Aorta (tissue), 5 donors: Measurements from ENCODE around the gene TAS2R40. TPM values are rescaled to one million over a fixed set of nuclear protein-coding genes. Genes with fewer than 3 reads are reported as not detected.

ENCODE experiments used
- ATAC-seq: fragments of 200-7000 bp; cut with Tn5 transposase; one replicate; pipeline ENCODE4 v1.9.1; 2022; ENCODE audit warnings: moderate library complexity; ENCODE audit not compliant: low FRiP score
- DNase-seq, 2 donors: peaks; one replicate each; pipeline ENCODE4 v3.0.0-alpha.2; 2020
- H3K27ac ChIP-seq, 2 donors: one replicate each; pipeline ENCODE4 v1.5.1; 2013; ENCODE audit warnings: low read length in 2 of 2, mild to moderate bottlenecking in 2 of 2, moderate library complexity in 2 of 2, control low read depth in 1 of 2, inconsistent platforms in 1 of 2, low read depth in 1 of 2
- H3K27me3 ChIP-seq, 2 donors: one replicate each; pipeline ENCODE4 v1.6.1; 2013; ENCODE audit warnings: control low read depth in 1 of 2, low read length in 1 of 2, mild to moderate bottlenecking in 1 of 2, moderate library complexity in 1 of 2; ENCODE audit not compliant: insufficient read depth in 2 of 2, control insufficient read depth in 1 of 2
- H3K36me3 ChIP-seq, 2 donors: one replicate each; pipeline ENCODE4 v1.6.1; 2013; ENCODE audit warnings: control low read depth in 1 of 2, low read length in 1 of 2, mild to moderate bottlenecking in 1 of 2; ENCODE audit not compliant: insufficient read depth in 2 of 2, control insufficient read depth in 1 of 2
- H3K4me1 ChIP-seq, 2 donors: one replicate each; pipeline ENCODE4 v1.6.1; 2013; ENCODE audit warnings: low read length in 2 of 2, control low read depth in 1 of 2, mild to moderate bottlenecking in 1 of 2, moderate library complexity in 1 of 2; ENCODE audit not compliant: insufficient read depth in 2 of 2, control insufficient read depth in 1 of 2
- H3K4me3 ChIP-seq, 2 donors: one replicate each; pipeline ENCODE4 v1.5.1; 2013; ENCODE audit warnings: low read length in 2 of 2, control low read depth in 1 of 2, mild to moderate bottlenecking in 1 of 2
- H3K9me3 ChIP-seq: one replicate; pipeline ENCODE4 v1.6.1; 2013; ENCODE audit warnings: mild to moderate bottlenecking, low read length; ENCODE audit not compliant: control insufficient read depth
- WGBS, 2 donors: extraction: QIAGEN DNeasy Blood & Tissue Kit; methylation state at CpG; one replicate each; pipeline ENCODE4 v1.1.7; 2013; 5-methylcytosine and 5-hydroxymethylcytosine counted together
- intact Hi-C, 2 donors: fragments of 100-400 bp; cut with DNase I; formaldehyde crosslinking; loops; one replicate each; pipeline versions ENCODE4 v1.14.2 to v1.15.0; 2022
- polyA plus RNA-seq, 2 donors: library from polyadenylated mRNA; stranded (reverse); fragments of 200-250 nt; gene quantifications; one replicate each; pipeline ENCODE4 v1.2.3, GENCODE V29; 2013
- total RNA-seq, 2 donors: library from RNA; stranded (reverse); fragmentation: NEBNext Ultra II Directional; extraction: Animal tissue kit (Norgen Biotek cat#: 25700); gene quantifications; one replicate each; pipeline ENCODE4 v1.2.1, GENCODE V29; 2021
- donor health status: healthy with polysubstance abuse.
- donor health status: Bipolar disorder and iron deficiency.
- donor health status: DM: no; HTN: no; CAD: no.
- donor health status: DM: no; HTN: no; CAD: no.
- donor health status: DM: yes; HTN: yes; CAD: no.

Gene TAS2R40
- total and polyA plus RNA-seq, 4 donors, result not detected

DNA sequence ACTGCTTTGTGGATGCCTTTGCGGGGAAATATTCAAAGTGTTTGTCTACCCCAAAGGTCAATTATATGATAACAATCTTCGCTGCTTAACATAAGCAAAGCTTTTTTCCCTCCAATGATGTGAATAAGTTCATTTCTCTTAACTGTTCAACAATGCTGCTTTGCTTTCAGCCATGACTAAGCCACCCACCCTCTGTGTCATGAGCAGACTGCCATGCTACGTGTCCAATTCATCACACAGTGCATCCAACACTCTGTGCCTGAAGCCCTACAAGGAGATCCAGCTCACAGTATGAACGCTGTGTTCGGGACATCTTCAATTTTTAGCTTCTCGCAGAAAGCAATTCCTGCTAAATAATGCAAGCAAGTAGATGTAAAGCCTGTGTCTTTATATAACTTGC lies 5.7 kb upstream of the TAS2R40 start:
- no peaks in the 10 kb centered on the region for H3K27me3 ChIP-seq
- ATAC-seq (no peak), DNase-seq (no peak)
- intact Hi-C loops, result loop anchor here (10.0 kb wide), 1 partner anchor 361 kb away; the partner anchor contains the start of gene EPHB6 (in 2 of the 2)
- 39 to 52% methylated on average over 6 of the region's 6 CpGs for WGBS, 2 donors
- H3K4me1 ChIP-seq, result no peaks in the 10 kb centered on the region
- H3K9me3 ChIP-seq, result no peaks in the 10 kb centered on the region
- no peak overlapping the region for H3K4me3 ChIP-seq
- H3K36me3 ChIP-seq, result no peaks in the 10 kb centered on the region
- H3K27ac ChIP-seq, result no peak overlapping the region

DNA sequence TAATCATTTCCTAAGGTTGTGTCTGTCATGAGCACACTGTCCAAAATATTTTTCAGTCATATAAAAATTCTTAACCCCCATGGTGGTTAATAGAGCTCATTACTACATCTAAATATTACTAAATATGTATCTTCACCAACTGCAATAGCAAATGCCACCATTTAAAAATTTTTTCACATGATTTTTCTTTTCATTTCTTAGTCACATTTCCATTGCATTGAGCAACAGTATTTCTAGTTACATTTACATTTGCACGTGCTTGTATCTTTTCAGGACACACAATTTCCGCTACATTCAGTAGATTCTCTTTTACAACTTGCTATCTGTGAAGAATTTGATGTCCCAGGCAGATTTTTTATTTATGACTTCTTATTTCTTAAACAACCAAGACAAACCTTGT lies 5.2 kb upstream of the TAS2R40 start:
- H3K4me3 ChIP-seq, result no peak overlapping the region
- intact Hi-C loops, result loop anchor here (10.0 kb wide), 1 partner anchor 362 kb away; the partner anchor contains the start of gene EPHB6 (in 2 of the 2)
- H3K36me3 ChIP-seq, result no peaks in the 10 kb centered on the region
- no peaks in the 10 kb centered on the region for H3K27me3 ChIP-seq
- WGBS, 2 donors, result 92 to 99% methylated on average over 2 of the region's 2 CpGs
- H3K27ac ChIP-seq, result no peak overlapping the region
- ATAC-seq (no peak), DNase-seq (no peak)
- no peaks in the 10 kb centered on the region for H3K9me3 ChIP-seq
- no peaks in the 10 kb centered on the region for H3K4me1 ChIP-seq

DNA sequence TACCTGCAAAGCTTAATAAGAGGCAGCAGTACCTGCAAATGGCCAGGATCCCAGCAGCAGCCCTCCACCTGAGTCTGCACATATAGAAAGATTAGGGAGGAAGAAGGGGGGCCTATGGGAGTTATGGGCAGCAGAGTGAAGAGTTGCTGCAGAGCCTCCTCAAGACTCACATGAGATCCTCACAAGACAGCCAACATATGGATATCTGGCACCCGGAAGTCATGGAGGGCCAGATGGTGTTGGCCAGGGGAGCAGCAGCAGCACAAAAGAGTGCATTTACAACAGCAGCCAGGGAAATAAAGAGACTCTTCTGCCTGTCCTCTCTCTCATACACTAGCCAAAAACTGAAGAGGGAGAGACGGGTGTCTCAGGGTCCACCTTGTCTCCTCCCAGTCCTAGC lies 4.0 kb upstream of the TAS2R40 start:
- no peak overlapping the region for H3K4me3 ChIP-seq
- ATAC-seq (no peak), DNase-seq (no peak)
- WGBS, 2 donors, result 87 to 90% methylated on average over 2 of the region's 2 CpGs
- no peaks in the 10 kb centered on the region for H3K36me3 ChIP-seq
- no peaks in the 10 kb centered on the region for H3K27me3 ChIP-seq
- H3K9me3 ChIP-seq, result no peaks in the 10 kb centered on the region
- no peaks in the 10 kb centered on the region for H3K4me1 ChIP-seq
- H3K27ac ChIP-seq, result no peak overlapping the region
- intact Hi-C loops, result loop anchor here (10.0 kb wide), 1 partner anchor 363 kb away; the partner anchor contains the start of gene EPHB6 (in 2 of the 2)

DNA sequence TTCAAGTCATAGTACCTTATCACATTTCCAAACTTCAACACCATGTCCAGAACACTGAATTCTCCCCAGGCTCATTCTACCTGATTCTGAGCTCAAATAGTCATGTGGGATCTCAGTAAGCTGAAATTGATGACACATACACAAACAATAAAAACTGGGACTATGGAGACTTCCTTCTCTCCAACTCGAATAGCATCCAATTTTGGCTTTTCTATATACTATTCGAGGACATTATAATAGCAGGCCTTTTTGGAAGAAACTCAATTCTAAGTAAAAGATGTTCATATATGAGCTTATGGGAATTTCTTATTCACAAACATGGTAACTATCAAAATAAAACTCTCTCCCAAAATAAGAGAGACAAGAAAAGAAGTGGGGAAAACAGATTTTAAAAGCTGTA lies 551 bp upstream of the TAS2R40 start:
- WGBS, 2 donors, result 70 to 74% methylated on average over 2 of the region's 2 CpGs
- intact Hi-C loops, result no loop called here
- Histone ChIP-seq H3K4me1 (no peaks in the 10 kb centered on the region), H3K36me3 (no peaks in the 10 kb centered on the region), H3K27me3 (no peaks in the 10 kb centered on the region), H3K9me3 (no peaks in the 10 kb centered on the region), H3K27ac (no peak overlapping the region), H3K4me3 (no peak overlapping the region)
- ATAC-seq (no peak), DNase-seq (no peak)

DNA sequence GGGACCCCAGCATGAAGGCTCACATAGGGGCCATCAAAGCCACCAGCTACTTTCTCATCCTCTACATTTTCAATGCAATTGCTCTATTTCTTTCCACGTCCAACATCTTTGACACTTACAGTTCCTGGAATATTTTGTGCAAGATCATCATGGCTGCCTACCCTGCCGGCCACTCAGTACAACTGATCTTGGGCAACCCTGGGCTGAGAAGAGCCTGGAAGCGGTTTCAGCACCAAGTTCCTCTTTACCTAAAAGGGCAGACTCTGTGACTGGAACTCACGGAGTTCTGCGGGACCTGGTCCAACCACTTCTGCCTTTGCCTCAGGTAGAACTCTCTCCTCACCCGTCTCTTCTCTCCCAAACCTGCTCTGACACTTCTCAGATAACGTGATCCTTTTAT lies 945 bp downstream of the TAS2R40 start:
- H3K36me3 ChIP-seq, result no peaks in the 10 kb centered on the region
- H3K4me1 ChIP-seq, result no peaks in the 10 kb centered on the region
- H3K9me3 ChIP-seq, result no peaks in the 10 kb centered on the region
- intact Hi-C loops, result no loop called here
- ATAC-seq, result no peak
- 87 to 90% methylated on average over 7 of the region's 7 CpGs for WGBS, 2 donors
- DNase-seq, result peak in 1 of 2 donors; percentile 67
- H3K27me3 ChIP-seq, result no peaks in the 10 kb centered on the region
- H3K27ac ChIP-seq, result no peak overlapping the region
- no peak overlapping the region for H3K4me3 ChIP-seq

DNA sequence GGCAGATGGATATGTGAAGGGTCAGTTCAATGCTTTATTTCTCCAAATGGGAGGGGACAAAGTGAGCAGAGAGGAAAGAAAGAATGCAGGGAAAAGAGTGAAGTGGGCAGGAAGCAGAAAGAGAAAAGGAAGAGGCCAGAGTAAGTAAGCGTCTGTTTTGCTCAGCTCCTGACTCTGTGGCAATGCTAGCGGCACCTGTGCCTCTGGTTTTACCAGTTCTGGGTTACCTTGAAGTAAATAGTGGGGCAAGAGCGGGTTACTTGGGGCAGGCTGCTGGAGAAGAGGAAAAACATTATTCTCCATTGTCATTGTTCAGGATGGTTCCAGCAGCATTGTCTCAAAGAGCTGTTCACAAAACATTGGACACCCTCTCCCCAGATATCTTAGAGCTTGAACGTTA lies 1.9 kb downstream of the TAS2R40 start:
- Histone ChIP-seq H3K4me3 (no peak overlapping the region), H3K27me3 (no peaks in the 10 kb centered on the region), H3K4me1 (no peaks in the 10 kb centered on the region), H3K9me3 (no peaks in the 10 kb centered on the region), H3K36me3 (no peaks in the 10 kb centered on the region), H3K27ac (no peak overlapping the region)
- DNase-seq (no peak), ATAC-seq (no peak)
- WGBS, 2 donors, result 82 to 87% methylated on average over 4 of the region's 4 CpGs
- intact Hi-C loops, result no loop called here

DNA sequence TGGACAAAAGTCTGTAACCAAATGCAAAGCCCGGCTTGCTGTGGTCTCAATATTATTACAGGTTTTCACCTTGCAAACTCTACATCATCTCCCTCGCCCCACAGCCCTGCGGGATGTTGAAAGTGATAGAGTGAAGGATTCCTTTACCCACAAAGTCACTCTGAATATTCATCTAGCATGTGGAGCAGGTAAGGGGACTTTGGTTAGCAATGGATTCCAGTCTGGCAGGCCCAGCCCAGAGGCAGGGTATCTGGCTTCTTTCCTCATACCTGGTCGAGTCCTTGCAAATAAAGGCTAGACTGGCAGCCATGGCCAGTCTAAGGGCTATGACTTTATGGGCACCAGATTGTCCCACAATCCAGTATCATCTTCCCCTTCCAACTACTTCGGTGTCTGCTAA lies 3.2 kb downstream of the TAS2R40 start:
- ATAC-seq (no peak), DNase-seq (no peak)
- Histone ChIP-seq H3K27me3 (no peaks in the 10 kb centered on the region), H3K4me1 (no peaks in the 10 kb centered on the region), H3K36me3 (no peaks in the 10 kb centered on the region), H3K4me3 (no peak overlapping the region), H3K27ac (no peak overlapping the region), H3K9me3 (no peaks in the 10 kb centered on the region)
- 82 to 85% methylated on average over 5 of the region's 5 CpGs for WGBS, 2 donors
- intact Hi-C loops, result no loop called here

DNA sequence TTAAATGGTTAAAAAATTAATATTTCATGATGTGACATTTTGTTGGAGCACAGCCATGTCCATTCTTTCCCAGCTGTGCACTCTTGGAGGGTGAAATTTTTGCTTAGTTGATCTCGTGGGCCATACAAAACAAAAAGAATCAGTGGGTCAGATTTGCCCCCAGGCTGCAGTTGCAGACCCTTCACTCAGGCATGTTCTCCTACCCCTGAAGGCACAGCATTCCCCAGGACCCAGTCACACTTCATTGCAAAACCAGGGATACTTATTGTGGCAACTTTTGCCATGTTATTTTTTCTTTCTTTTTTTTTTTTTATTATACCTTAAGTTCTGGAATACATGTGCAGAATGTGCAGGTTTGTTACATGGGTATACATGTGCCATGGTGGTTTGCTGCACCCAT lies 6.0 kb downstream of the TAS2R40 start:
- no peak overlapping the region for H3K27ac ChIP-seq
- intact Hi-C loops, result no loop called here
- H3K27me3 ChIP-seq, result no peaks in the 10 kb centered on the region
- no peak overlapping the region for H3K4me3 ChIP-seq
- no peak for DNase-seq
- H3K4me1 ChIP-seq, result no peaks in the 10 kb centered on the region
- no peaks in the 10 kb centered on the region for H3K9me3 ChIP-seq
- no peaks in the 10 kb centered on the region for H3K36me3 ChIP-seq
- no peak for ATAC-seq
- 4 to 5% methylated on average over 1 of the region's 1 CpG for WGBS, 2 donors

DNA sequence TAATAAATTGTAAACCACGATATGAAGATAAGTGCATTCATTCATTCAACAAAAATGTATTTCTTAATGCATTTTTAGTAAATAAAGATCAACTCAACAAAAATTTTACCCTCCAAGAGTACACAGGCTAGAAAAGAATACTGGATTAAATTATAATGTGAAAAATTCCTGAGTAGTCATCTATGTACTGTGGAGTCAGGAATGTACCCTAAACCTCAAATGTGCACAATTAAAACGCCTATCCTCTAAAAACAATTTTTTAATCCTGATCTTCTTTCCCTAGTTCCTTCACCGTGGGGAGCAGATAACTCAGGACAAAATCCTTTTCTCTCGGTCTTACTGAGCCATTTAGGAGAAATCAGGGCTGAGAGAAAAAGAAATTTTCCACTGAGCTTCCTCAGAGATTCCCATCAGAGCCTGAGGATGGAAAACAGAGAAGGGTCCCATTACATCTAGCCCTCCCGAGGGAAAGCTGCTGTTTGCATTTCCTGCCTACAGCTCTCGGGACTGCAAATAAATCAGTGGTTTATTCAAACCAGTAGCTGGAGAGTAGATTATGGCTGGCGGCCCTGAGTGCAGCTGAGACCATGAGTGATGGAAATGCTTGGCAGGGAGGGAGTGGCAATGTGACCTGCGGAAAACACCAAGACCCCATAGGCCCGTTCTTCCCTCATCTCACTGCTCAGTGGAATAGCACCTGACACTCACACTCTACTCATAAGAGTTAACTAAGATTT lies 7.4 kb downstream of the TAS2R40 start:
- Histone ChIP-seq H3K4me1 (no peaks in the 10 kb centered on the region), H3K27me3 (no peaks in the 10 kb centered on the region), H3K27ac (no peak overlapping the region), H3K36me3 (no peaks in the 10 kb centered on the region), H3K9me3 (no peaks in the 10 kb centered on the region), H3K4me3 (no peak overlapping the region)
- 39 to 55% methylated on average over 9 of the region's 9 CpGs for WGBS, 2 donors
- intact Hi-C loops, result no loop called here
- ATAC-seq (no peak), DNase-seq (no peak)
